GM12891 (cell line): ENCODE data around the gene TNS1.

Source experiments
- POLR2AphosphoS5 ChIP-seq: IDR thresholded peaks from 2 replicates; pipeline ENCODE4 v1.6.1; 2011; ENCODE audit warnings: low read depth, low read length, control low read depth
- SPI1 ChIP-seq: IDR thresholded peaks from 2 replicates; pipeline ENCODE4 v1.6.1; 2011; ENCODE audit warnings: low read depth, low read length, control low read depth
- TAF1 ChIP-seq: IDR thresholded peaks from 2 replicates; pipeline ENCODE4 v1.6.1; 2011; ENCODE audit warnings: low read depth, low read length, control low read depth

DNA sequence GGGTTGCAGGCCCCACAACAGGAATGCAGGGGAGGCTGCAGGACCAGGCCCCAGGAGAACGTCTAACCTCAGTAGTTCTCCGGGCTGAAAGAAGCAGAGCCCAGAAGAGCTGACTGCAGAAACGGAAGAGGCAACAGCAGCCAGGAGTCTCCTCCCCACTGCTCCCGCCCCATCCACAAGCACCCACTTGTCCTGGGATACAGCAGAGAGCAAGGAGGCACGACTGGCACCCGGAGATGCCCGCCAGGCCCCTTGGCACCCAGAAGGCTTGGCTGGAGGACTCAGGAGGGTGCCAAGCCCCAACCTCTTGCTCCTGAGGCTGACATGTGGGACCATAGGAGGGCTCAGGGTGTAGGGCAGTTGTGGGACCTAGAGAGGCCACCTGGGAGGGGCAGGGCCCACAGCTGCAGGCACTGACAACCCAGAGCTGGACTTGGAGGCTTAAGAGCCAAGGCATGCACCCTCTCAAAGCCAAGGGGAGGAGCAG lies 29.0 kb upstream of the TNS1 start:
- TF ChIP-seq POLR2AphosphoS5: no peak
- TF ChIP-seq SPI1: no peak
- no peak for TF ChIP-seq TAF1
